ENCODE measurements around the gene ANKS1A.
A peak's percentile ranks its signal among the peaks of the same experiment; 100 is the strongest.

Gene ANKS1A

GRCh38 chr6:34955442-34955841 lies 66.4 kb downstream of the ANKS1A start:
- DNase-seq (ENCODE audit: low read depth, low spot score), result no peak

GRCh38 chr6:34957231-34957783 lies 68.3 kb downstream of the ANKS1A start:
- no peak for DNase-seq (ENCODE audit: low read depth, low spot score)

DNA sequence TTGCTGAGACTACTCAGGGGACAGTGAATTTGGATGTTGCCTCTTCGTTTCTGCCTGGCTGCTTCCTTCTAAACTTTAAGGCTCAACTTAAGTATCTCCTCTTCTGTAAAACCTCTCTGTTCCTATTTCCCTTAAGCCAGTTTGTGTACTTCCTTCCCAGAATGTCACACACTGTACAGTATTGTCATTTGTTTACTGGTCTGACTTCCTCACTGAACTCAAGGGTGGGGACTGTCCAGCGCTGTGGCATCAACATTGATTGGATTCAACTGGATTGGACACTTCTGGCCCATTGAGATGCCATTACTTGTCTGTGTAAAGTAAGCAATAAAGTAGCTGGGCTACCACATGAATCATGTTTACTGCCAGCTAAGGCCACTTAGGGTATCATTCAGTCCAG lies 69.7 kb downstream of the ANKS1A start:
- DNase-seq (ENCODE audit: low read depth, low spot score), result no peak

DNA sequence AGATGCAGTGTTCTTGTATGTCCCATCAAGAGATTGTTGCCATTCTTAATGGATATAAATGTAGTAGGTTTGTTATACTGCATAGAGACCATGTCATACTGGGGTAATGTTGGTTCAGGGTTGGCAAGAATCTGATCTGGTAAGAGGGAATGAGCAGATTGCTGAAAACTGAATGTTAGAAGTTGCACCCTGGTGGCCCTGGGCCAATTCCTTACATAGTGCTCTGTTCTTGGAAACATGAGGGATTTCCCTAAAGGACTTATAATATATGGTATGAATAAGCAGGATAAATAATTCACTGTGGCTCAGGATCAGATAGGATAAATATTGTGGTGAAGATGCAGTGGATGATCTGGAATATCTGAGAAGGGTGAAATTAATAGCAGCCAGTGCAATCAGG lies 70.2 kb downstream of the ANKS1A start:
- no peak for DNase-seq (ENCODE audit: low read depth, low spot score)

DNA sequence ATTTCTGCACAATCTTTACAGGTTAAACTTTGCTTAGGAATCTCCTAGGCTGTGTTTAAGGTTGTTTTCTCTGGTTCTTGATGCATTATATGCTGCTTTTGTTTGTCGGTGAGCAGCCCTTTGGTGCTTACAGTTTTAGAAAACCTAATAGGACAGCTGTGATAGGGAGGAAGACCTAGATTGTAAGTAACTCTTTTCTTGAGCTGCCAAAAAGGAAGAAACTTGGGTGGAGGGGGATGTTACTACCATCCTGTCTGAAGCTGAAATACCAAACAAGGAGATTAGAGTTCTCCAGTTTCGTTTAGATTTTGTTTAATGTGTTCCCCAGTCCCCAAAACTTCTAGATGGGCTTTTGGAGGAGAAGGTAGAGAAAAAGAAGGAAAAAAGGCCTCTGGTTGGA lies 72.0 kb downstream of the ANKS1A start:
- DNase-seq (ENCODE audit: low read depth, low spot score), result no peak

DNA sequence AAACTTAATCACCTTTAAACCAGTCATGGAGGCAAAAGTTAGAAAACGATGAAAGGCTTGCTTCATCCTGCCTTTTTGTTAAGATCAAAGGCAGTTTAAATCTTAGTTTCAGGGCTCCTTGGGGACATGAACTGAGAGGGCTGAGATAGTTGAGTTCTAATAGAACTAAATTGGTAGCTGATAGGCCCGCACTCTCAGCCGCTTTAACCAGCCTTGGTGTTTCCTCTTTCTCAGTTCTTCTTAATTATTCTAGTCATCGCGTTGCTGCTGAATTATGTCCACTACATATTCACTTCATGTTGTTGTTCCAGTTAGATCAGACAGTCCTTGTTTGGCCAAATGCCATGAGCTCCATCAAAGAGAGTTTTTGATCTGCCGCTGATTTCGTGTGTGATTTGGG lies 72.5 kb downstream of the ANKS1A start:
- no peak for DNase-seq (ENCODE audit: low read depth, low spot score)

DNA sequence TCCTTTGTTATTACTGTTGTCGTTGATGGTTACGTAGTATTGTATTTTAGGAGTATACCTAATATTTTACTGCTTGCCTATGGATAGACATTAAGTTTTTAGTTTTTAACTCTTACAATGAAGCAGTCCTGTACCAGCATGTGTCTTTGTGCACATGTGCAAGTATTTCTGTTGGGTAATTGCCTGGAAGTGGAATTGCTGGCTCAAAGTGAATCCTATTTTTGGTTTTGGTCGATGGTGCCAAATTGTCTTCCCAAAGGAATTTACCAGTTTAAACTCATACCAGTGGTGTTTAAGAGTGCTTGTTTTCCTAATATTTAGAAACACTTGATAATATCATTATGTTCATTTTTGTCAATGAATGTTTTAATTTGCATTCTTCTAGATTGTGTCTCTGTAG lies 75.5 kb downstream of the ANKS1A start:
- no peak for DNase-seq (ENCODE audit: low read depth, low spot score)

DNA sequence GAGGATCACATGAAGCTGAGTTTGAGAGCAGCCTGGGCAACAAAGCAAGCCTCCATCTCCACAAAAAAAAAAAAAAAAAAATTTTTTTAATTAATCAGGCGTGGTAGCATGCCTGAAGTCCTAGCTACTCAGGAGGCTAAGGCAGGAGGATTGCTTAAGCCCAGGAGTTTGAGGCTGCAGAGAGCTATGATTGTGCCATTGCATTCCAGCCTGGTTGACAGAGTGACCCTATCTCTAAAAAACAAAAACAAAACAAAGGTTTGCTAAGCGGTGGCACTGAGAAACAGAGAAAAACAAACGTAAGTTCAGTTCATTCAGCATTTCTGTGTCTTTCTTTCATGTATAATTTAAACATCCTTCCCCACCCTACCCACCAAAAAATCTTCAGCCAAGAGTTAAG lies 78.4 kb downstream of the ANKS1A start:
- no peak for DNase-seq (ENCODE audit: low read depth, low spot score)

DNA sequence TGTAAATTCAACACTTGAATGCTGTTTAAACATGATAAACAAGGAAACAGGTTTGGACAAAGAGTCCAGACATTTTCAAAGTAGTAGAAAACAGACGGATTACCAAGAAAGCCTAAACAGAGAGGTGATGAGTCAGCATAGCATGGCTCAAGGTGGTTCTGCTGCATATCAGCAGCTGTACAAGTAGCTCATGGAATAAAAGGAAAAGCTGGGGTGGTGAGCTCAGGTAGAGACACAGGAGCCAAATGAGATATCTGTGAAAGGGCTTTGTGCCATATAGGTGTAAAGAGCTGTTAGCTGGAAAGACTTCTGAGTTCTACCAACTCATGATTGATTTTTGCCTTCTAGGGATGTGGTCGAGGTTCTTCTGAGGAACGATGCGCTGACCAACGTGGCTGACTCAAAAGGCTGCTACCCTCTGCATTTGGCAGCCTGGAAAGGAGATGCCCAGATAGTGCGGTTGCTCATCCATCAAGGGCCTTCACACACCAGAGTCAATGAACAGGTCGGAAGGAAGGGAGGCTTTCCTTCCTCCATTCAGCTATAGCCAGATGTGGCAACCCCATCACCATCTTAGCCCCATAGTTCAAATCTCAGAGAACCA lies 80.7 kb downstream of the ANKS1A start:
- no peak for DNase-seq (ENCODE audit: low read depth, low spot score)

DNA sequence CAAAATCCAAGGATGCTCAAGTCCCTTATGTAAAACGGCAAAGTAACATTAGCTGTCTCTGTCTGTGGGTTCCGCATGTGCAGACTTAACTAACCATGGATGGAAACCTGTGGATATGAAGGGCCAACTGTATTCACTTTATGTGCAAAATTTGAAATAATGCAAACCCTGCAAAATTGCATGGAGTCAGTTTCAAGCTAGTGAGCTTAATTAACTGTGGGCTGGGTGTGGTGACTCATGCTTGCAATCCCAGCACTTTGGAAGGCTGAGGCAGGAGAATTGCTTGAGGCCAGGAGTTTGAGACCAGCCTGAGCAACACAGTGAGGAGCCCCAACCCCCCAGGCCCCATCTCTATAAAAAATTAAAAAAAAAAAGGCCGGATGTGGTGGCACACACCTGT lies 81.4 kb downstream of the ANKS1A start:
- no peak for DNase-seq (ENCODE audit: low read depth, low spot score)

GRCh38 chr6:34970957-34971356 lies 81.9 kb downstream of the ANKS1A start:
- DNase-seq (ENCODE audit: low read depth, low spot score), result no peak

DNA sequence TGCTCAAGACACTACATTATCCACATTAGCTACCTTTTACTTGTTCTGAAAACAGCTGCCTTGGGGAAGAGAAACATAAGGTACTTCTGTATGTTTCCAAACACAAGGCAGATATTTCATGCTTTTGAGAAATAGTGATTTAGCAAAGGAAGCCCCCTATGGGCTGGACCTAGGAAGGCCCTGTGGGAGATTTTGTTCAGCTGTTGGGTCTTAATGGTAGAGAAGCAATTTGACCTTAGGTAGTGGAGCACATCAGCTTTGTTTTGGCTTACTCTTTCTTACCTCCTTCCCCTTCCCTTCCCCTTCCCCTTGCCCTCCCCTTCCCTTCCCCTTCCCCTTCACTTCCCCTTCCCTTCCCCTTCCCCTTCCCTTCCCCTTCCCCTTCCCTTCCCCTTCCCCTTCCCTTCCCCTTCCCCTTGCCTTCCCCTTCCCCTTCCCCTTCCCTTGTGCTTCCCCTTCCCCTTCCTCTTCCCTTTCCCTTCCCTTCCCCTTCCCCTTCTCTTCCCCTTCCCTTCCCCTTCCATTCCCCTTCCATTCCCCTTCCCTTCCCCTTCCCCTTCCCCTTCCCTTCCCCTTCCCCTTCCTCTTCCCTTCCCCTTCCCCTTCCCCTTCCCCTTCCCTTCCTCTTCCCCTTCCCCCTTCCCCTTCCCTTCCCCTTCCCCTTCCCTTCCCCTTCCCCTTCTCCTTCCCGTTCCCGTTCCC lies 84.6 kb downstream of the ANKS1A start:
- no peak for DNase-seq (ENCODE audit: low read depth, low spot score)

DNA sequence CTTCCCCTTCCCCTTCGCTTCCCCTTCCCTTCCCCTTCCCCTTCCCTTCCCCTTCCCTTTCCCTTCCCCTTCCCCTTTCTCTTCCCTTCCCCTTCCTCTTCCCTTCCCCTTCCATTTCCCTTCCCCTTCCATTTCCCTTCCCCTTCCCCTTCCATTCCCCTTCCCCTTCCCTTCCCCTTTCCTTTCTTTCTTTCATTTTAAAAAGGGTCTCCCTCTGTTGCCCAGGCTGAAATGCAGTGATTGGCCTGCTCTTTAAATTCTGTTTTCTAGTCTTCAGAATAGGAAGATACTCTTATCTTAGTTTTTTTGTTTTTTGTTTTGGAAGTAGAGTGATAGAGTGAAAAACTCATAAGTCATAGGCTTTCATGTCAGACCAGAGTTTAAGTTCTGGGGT lies 85.2 kb downstream of the ANKS1A start:
- no peak for DNase-seq (ENCODE audit: low read depth, low spot score)

DNA sequence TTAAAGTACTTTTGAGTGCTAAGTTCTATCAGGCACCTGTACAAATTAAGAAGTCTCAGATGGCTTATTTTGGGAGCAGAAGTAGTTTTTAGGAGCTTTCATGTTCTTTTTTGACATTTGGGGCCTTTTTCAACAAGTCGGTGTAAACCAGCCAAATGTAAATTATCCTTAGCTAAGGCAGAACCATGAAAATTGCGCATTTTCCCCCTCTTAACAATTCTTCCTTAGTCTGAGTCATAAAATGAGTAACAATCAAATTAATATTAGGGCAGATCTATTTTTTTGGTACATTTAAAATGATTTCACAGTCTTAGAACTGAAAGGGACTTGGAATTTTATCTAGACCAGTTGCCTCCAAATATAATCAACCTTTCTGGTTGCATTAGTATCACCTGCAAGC lies 87.2 kb downstream of the ANKS1A start:
- no peak for DNase-seq (ENCODE audit: low read depth, low spot score)

- DNase-seq (ENCODE audit: low read depth, low spot score), result no peak
These were observed 90.2 kb downstream of the ANKS1A start for GRCh38 chr6:34979218-34979617.

DNA sequence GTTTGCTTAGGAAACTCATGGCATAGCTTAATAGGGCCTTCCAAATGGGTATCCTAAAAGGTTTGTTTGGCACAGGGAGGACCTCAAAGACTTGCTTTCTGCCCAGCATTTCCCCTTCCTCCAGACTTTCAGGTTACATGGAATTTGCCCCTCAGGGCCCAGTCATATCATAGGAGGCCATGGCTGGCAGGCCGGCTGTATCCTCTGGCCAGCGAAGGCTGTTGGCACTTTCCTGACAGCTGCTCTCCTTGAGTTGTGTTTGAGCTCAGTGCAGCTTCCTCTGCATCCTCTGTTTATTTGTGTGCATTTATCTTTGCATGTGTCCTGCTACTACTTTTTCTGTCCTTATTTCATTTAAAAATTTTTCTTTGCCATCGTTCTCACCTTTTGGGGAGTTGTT lies 90.9 kb downstream of the ANKS1A start:
- no peak for DNase-seq (ENCODE audit: low read depth, low spot score)

- DNase-seq (ENCODE audit: low read depth, low spot score), result no peak
These were observed 92.3 kb downstream of the ANKS1A start for GRCh38 chr6:34981366-34981765.

- no peak for DNase-seq (ENCODE audit: low read depth, low spot score)
These were observed 92.9 kb downstream of the ANKS1A start for GRCh38 chr6:34981951-34982350.

DNA sequence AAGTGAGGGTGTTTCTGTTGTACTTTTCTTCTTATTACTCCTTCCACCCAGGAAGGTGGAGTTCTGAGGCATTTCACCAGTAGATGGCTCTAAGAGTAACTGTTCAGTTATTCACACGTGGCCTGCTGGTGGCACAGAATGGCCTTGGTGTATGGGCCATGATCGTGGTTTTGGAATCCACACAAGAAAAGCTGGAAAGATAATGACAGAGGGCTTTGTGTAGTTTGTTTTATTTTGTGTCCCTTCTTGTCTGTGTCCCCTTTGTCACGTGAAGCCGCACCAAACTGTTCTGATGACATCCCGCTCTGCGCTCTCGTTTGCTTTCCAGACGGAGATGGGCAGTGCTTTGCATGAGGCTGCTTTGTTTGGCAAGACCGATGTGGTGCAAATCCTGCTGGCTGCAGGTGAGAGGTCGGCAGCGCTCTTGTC lies 93.4 kb downstream of the ANKS1A start:
- no peak for DNase-seq (ENCODE audit: low read depth, low spot score)

DNA sequence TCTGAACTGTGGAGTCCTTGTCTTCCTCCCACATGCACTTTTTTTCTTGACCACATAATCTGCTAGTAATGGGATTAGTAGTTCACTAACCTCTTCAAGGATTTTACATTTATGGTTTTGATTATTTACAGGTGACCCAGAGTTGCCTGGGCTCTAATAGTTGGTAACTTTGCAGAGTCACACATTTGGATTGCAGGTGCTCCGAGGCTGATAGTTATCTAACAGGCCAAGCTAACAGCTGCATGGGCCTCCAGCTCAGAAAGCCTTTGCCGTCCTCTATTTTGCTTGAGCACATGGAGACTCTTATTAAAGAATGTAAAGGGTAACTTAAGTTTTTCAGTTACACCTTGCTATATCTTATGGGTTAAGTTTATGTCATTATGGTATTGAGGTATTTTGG lies 95.4 kb downstream of the ANKS1A start:
- DNase-seq (ENCODE audit: low read depth, low spot score), result no peak

DNA sequence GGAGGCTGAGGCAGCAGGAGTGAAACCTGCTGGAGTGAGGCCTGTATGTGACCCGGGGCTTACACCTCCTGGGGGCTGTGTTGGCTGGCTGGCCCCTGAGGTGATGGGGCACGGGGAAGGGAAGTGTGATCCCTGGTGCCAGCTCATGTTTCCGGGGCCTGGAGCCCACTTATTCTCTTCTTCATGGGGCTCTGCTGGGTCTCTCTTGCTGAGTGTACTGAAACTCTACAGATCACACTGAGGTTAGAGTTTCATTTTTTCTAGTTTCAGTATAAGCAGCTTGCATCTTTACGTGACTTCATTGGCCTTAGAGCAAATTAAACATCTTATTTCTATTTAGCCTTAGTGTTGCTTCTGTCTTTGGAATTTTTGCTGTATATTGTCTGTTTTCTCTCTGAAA lies 96.2 kb downstream of the ANKS1A start:
- no peak for DNase-seq (ENCODE audit: low read depth, low spot score)

GRCh38 chr6:34986845-34987246 lies 97.8 kb downstream of the ANKS1A start:
- peak; percentile 30 for DNase-seq (ENCODE audit: low read depth, low spot score)

DNA sequence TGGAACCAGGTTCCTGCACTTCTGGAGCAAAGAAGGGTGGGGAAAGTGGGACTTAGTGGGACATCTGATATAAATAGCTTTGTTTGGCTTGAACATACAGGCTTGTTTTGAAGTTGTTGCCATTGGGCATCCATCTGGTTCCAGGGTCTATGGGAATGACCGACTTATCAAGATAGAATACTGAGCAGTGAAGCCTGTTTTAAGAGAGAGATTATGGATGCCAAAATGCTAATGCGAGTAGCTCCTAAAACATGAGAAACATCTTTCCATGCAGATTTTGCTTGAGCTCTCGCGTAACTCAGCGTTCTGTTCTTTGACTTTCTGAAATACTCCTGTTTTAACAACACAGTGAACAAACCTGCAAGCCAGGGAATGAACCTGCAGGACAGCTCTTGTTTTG lies 98.5 kb downstream of the ANKS1A start:
- no peak for DNase-seq (ENCODE audit: low read depth, low spot score)

Data from brain pericyte (primary cell).